GM10266 (cell line): Measurements from ENCODE around the gene GPR82.

Experiments
- DNase-seq: peaks from one replicate; pipeline ENCODE4 v3.0.0; 2012; ENCODE audit errors: extremely low spot score
- TF ChIP-seq, protein P1 (sequence below): IDR thresholded peaks from 2 replicates; pipeline ENCODE4 v1.5.1; 2012; ENCODE audit warnings: mild to moderate bottlenecking, low read depth; ENCODE audit not compliant: control insufficient read depth, insufficient read depth; ENCODE audit errors: missing control alignments

GPR82 gene

DNA sequence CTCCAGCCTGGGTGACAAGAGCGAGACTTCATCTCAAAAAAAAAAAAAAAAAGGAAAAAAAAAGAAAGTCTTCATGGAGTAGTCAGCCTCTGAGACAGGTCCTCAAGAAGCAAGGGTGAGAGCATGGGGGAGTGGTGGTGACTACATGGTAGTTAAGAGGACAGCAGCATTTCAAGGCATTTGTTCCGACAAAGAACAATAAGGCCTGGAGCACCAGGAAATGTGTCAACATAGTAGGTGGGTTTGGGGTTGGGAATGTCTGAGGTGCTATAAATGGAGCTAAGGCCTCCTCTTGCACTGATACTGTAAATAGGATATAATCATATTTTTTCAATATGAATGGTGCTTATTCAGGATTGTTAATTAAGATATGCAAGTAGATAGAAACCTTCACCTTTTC is 34.4 kb downstream of the GPR82 start:
- DNase-seq, result no peak
- TF ChIP-seq, protein P1, sequence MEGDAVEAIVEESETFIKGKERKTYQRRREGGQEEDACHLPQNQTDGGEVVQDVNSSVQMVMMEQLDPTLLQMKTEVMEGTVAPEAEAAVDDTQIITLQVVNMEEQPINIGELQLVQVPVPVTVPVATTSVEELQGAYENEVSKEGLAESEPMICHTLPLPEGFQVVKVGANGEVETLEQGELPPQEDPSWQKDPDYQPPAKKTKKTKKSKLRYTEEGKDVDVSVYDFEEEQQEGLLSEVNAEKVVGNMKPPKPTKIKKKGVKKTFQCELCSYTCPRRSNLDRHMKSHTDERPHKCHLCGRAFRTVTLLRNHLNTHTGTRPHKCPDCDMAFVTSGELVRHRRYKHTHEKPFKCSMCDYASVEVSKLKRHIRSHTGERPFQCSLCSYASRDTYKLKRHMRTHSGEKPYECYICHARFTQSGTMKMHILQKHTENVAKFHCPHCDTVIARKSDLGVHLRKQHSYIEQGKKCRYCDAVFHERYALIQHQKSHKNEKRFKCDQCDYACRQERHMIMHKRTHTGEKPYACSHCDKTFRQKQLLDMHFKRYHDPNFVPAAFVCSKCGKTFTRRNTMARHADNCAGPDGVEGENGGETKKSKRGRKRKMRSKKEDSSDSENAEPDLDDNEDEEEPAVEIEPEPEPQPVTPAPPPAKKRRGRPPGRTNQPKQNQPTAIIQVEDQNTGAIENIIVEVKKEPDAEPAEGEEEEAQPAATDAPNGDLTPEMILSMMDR, result no peak

DNA sequence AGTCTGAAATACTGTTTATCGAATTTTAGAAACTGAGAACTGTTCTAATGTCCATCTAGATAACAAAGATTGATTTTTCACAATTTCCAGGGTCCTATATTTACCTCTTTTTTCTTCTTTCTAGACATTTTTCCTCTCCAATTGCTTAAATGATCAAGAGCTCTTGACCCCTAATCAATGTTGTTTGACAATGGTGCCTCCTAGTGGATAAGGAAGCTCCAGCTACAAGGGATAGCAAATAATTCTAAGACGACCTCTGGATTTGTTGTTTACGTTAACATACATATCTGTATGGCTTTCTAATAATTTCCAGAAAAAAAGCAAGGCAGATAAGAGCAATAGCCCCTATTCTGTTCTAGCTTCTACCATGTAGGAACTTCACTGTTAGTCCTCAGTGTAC is 35.8 kb downstream of the GPR82 start:
- DNase-seq, result peak; percentile 22
- TF ChIP-seq, protein P1, result peak; percentile 59

GRCh38 chrX:41761169-41761568 is 37.2 kb downstream of the GPR82 start:
- DNase-seq, result no peak
- TF ChIP-seq, protein P1, result no peak

- no peak for DNase-seq
- TF ChIP-seq, protein P1, result no peak
These were observed 37.7 kb downstream of the GPR82 start for GRCh38 chrX:41761702-41762101.

GRCh38 chrX:41779030-41779564 is 55.1 kb downstream of the GPR82 start:
- no peak for DNase-seq
- TF ChIP-seq, protein P1, result no peak
